ENCODE measurements around the gene DYNC2H1.

DNA sequence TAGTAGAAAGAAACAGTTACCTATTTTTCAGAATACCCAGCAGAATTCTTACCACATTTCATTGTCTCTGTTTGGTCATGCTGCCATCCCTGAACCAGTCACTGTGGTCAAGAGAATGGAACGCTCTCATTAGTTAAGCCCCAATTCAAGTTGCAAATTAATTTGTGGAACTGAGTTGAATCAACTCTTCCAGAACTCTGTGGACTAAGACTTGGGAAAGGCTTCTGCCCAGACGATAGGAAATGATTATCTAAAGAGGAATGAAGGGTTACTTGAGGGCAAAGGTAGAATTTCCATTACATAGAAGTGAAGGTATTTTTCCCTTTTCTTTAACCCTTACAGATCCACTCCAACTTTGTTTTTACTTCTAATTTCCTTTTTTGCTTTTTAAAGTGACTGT lies 286.4 kb downstream of the DYNC2H1 start:
- TF ChIP-seq, protein P1, sequence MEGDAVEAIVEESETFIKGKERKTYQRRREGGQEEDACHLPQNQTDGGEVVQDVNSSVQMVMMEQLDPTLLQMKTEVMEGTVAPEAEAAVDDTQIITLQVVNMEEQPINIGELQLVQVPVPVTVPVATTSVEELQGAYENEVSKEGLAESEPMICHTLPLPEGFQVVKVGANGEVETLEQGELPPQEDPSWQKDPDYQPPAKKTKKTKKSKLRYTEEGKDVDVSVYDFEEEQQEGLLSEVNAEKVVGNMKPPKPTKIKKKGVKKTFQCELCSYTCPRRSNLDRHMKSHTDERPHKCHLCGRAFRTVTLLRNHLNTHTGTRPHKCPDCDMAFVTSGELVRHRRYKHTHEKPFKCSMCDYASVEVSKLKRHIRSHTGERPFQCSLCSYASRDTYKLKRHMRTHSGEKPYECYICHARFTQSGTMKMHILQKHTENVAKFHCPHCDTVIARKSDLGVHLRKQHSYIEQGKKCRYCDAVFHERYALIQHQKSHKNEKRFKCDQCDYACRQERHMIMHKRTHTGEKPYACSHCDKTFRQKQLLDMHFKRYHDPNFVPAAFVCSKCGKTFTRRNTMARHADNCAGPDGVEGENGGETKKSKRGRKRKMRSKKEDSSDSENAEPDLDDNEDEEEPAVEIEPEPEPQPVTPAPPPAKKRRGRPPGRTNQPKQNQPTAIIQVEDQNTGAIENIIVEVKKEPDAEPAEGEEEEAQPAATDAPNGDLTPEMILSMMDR (IDR thresholded peaks at IDR 0.05 in 8 of 11, conservative IDR thresholded peaks at IDR 0.05 in 3 of 11), result no peak
- TF ChIP-seq POLR2A (IDR thresholded peaks at IDR 0.05) (no peak), POLR2AphosphoS5 (IDR thresholded peaks at IDR 0.05) (no peak)

Measured in spleen (tissue), 7 donors.